Uterine smooth muscle cell (primary cell): ENCODE measurements around the gene HTT. TPM values are rescaled to one million over a fixed set of nuclear protein-coding genes. Genes with fewer than 3 reads are reported as not detected.

Experiments
- total RNA-seq: library from RNA; depleted of rRNA; stranded (reverse); fragments of >200 nt; gene quantifications from 2 replicates; pipeline ENCODE4 v1.2.3, GENCODE V29; 2014

The HTT gene
- total RNA-seq, result 42.7 and 61.6 TPM in 2 replicates

DNA sequence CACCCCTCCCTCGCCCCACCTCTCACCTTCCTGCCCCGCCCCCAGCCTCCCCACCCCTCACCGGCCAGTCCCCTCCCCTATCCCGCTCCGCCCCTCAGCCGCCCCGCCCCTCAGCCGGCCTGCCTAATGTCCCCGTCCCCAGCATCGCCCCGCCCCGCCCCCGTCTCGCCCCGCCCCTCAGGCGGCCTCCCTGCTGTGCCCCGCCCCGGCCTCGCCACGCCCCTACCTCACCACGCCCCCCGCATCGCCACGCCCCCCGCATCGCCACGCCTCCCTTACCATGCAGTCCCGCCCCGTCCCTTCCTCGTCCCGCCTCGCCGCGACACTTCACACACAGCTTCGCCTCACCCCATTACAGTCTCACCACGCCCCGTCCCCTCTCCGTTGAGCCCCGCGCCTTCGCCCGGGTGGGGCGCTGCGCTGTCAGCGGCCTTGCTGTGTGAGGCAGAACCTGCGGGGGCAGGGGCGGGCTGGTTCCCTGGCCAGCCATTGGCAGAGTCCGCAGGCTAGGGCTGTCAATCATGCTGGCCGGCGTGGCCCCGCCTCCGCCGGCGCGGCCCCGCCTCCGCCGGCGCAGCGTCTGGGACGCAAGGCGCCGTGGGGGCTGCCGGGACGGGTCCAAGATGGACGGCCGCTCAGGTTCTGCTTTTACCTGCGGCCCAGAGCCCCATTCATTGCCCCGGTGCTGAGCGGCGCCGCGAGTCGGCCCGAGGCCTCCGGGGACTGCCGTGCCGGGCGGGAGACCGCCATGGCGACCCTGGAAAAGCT is at the start of gene HTT, which contains the start of gene HTT-AS:
Gene HTT, plus strand, starts transcription at position 604 of the 768 bp plus-strand sequence. Its CDS starts 145 bp downstream, at position 749.
Gene HTT-AS, minus strand, starts transcription at position 461 of the 768 bp plus-strand sequence.

DNA sequence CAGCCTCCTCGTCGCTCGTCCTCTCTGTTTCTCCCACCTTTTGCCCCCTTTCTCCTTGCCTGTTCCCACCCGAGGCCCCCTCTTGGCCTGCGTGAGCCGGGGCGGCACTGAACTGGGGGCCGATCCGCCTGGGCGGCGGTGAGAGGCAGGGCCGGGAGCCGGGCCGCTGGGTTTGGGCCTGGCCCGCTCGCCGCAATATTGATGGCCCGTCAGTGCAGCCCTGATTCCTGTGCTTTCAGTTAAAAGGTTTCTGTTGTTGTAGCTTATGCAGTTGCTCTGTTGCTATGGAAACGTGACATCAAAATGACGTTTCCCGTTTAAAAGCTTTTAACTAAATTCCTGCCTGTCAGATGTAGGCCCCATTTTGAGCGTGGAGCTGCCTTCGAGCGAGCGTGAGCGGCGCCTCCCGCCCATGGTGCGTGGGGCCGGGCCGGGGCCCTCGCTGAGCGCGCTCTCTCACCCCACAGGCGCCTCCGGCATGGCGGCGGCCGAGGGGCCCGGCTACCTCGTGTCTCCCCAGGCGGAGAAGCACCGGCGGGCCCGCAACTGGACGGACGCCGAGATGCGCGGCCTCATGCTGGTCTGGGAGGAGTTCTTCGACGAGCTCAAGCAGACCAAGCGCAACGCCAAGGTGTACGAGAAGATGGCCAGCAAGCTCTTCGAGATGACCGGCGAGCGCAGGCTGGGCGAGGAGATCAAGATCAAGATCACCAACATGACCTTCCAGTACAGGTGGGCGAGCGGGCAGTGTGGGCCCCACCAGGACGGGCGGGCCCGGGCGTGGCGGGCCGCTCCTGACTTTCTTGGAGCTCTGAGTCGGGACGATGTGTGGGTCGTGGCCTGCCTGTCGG is 174.6 kb downstream of the HTT start, which contains the start of gene MSANTD1:
Gene MSANTD1, plus strand, starts transcription at position 349 of the 851 bp plus-strand sequence. Its CDS starts 64 bp downstream, at position 413.

DNA sequence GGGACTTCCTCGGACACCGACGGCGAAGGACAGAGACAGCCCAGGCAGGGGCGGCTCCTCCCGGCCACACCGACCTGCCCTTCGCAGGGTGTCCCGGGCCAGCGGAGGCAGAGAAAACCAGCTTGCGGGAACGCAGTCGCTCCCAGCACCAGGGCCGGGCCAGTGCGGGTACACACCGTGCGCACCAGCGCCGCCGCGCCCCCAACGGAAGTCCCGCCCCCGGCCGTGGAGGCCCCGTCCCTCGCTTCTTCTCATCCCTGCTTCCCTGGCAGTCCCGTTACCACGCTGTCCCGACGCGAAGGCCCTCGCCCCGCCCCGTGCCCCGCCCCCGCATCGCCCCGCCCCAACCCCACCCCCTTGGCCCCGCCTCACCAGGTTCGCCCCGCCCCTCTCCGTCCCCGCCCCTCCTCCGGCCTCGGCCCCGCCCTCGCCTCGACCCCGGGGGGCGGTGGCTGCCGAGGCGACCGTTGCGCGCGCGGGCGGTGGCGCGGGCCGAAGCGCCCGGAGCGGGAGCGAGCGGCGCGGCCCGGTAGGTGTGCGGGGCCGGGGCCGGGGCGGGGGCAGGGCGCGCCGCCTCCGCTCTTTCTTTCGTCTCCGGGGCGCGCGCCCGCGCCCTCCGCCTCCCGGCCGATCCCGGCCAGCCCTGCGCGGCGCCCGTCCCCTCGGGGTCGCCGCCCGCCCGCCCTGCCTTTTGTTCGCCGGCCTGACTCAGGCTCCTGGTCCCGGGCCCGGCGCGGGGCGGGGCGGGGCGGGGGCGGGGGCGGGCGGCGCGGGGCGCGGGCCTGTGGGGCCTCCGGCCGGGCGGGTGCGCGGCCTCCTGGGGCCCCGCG is 218.3 kb downstream of the HTT start, which contains the start of gene RGS12:
Gene RGS12, plus strand, starts transcription at position 451 of the 830 bp plus-strand sequence. CDS start 23,150 bp downstream, outside the sequence.

Other genes with a start within 250 kb of the HTT start
- 142 and 145 TPM in 2 replicates for gene ADD1, start 230.8 kb upstream of the HTT start, total RNA-seq
- 26.0 and 33.5 TPM in 2 replicates for gene NOP14, start 111.3 kb upstream of the HTT start, total RNA-seq
- gene GRK4, start 111.1 kb upstream of the HTT start, total RNA-seq, result 4.1 and 4.2 TPM in 2 replicates
- gene HTT-AS, start 143 bp upstream of the HTT start, total RNA-seq, result not detected in 2 replicates
- 0.33 and 0.37 TPM in 2 replicates for gene MSANTD1, start 174.5 kb downstream of the HTT start, total RNA-seq
- gene RGS12, start 218.3 kb downstream of the HTT start, total RNA-seq, result 19.4 and 20.6 TPM in 2 replicates